SK-N-MC (cell line): ENCODE results near the gene BTBD18.

ENCODE experiments used
- DNase-seq: peaks from one replicate; pipeline ENCODE4 v3.0.0-alpha.2; 2011; ENCODE audit warnings: low read depth, low spot score
- H3K27ac ChIP-seq: fragments of 200-600 bp; sonication (generic); 2 replicates; pipeline ENCODE4 v1.5.1; 2016; ENCODE audit warnings: mixed run types
- H3K36me3 ChIP-seq: fragments of 200-600 bp; sonication (generic); 2 replicates; pipeline ENCODE4 v1.6.1; 2017; ENCODE audit warnings: antibody characterized with exemption, low read length, mixed read lengths; ENCODE audit not compliant: insufficient read depth
- H3K4me3 ChIP-seq: fragments of 200-600 bp; sonication (generic); 2 replicates; pipeline ENCODE4 v1.5.1; 2016
- H3K9ac ChIP-seq: fragments of 200-600 bp; sonication (generic); 2 replicates; pipeline ENCODE4 v1.8.0; 2017; ENCODE audit warnings: mixed run types, mixed read lengths; ENCODE audit not compliant: insufficient read length
- H3K9me3 ChIP-seq: fragments of 200-600 bp; sonication (generic); 2 replicates; pipeline ENCODE4 v1.6.1; 2017; ENCODE audit warnings: low read depth, mild to moderate bottlenecking, antibody characterized with exemption, low read length, moderate library complexity, mixed read lengths
- EZH2 ChIP-seq: fragments of 200-600 bp; sonication (generic); IDR thresholded peaks from one replicate; pipeline ENCODE4 v1.6.1; 2017; ENCODE audit warnings: antibody characterized with exemption
- FOXP2 ChIP-seq: optimal IDR thresholded peaks from 2 replicates; pipeline ENCODE3; 2011; ENCODE audit warnings: mild to moderate bottlenecking, moderate library complexity; ENCODE audit not compliant: insufficient read depth; ENCODE audit errors: extremely low read length, control extremely low read depth
- POLR2AphosphoS5 ChIP-seq: IDR thresholded peaks from 2 replicates; pipeline ENCODE4 v1.6.1; 2012; ENCODE audit warnings: mild to moderate bottlenecking, low read depth, low read length, borderline replicate concordance

BTBD18 gene

DNA sequence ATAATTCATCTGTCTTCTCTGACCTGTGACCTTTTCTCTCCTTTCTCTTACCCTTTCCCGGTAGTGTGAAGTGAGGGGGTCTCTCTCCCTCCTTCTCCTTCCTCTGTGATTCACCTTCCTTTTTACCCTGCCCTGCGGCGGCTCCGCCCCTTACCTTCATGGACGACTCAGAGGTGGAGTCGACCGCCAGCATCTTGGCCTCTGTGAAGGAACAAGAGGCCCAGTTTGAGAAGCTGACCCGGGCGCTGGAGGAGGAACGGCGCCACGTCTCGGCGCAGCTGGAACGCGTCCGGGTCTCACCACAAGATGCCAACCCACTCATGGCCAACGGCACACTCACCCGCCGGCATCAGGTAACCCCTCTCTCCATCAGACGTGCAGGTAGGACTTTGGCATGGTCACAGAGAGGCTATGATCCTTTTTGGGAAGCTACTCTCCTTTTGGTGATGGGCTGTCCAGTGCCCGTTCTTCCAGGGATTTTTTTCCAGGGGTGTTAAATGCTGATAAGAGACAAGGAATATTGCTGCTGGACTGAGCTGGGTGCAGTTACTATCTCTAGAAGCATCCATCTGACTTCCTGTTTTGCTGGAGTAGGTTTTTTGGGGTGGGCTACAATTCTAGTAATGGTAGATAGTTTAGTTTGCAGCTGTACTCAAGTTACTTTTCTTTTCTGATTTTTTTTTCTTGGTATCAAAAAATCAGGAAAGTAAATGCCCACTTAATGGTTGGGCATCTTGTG, 39.9 kb upstream of the BTBD18 start:
- Histone ChIP-seq H3K4me3 (no peak overlapping the region), H3K36me3 (peaks cover 35% of the 10 kb centered on the region), H3K9ac (no peak overlapping the region), H3K27ac (0 out of 2 replicates have a peak overlapping the region, but pooled peaks have one; percentile 26), H3K9me3 (no peaks in the 10 kb centered on the region)
- TF ChIP-seq POLR2AphosphoS5 (no peak), EZH2 (no peak), FOXP2 (no peak)
- no peak for DNase-seq

DNA sequence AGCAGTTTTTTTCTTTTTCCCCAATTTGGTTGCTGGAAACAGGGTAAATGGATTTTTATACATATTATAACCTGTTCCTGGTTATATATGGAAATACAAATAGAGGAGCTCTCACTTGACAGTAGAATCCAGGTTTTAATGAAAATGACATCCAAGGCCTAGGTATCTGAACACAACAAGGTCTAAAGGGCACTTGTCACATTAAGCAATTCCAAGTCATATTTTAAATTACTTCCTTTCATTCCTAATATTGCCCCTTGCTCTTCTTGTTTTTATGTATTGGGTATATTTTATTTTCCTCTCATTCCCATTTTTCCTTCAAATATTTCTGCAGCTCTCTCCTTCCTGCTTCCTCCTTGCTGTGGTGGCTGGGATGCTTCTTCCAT, 37.1 kb upstream of the BTBD18 start:
- no peak overlapping the region for H3K27ac ChIP-seq
- peaks cover 11% of the 10 kb centered on the region for H3K36me3 ChIP-seq
- DNase-seq = no peak
- no peaks in the 10 kb centered on the region for H3K9me3 ChIP-seq
- no peak overlapping the region for H3K9ac ChIP-seq
- H3K4me3 ChIP-seq = no peak overlapping the region
- no peak for TF ChIP-seq POLR2AphosphoS5
- no peak for TF ChIP-seq FOXP2
- TF ChIP-seq EZH2 = no peak

GRCh38 chr11:57787920-57788702, 36.5 kb upstream of the BTBD18 start:
- peak overlapping the region; percentile 68; the same call in 1 of the 2 replicates for H3K27ac ChIP-seq
- H3K36me3 ChIP-seq = peaks cover 8% of the 10 kb centered on the region; the same call in 1 of the 2 replicates
- DNase-seq = no peak
- no peak overlapping the region for H3K4me3 ChIP-seq
- no peaks in the 10 kb centered on the region for H3K9me3 ChIP-seq
- TF ChIP-seq POLR2AphosphoS5 (no peak), FOXP2 (no peak), EZH2 (no peak)
- no peak overlapping the region for H3K9ac ChIP-seq

DNA sequence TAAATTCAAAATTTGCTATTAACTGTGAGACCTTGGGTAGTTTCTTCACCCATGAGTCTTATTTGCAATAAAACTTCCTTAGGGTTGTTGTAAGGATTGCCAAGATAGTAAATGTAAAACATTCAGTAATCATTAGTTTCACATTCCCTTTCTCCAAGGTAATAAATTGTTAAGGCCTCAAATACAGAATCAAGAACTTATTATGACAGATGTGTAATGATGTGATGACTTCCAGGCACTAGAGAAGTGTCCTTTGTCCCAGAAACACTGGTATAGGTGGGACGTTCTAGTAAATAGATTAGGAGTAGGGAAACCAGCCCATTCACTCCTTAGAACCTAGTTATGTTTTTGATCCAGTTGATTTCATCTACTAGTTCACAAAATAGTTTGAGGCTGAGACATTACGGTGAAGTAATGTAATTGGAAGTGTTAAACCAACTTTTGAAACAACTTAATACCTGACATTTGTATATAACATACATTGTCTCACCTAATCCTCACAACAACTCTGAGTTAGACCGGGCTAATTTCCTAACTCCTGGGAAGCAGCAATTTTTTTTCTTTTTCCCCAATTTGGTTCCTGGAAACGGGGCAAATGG, 35.5 kb upstream of the BTBD18 start:
- no peaks in the 10 kb centered on the region for H3K9me3 ChIP-seq
- H3K36me3 ChIP-seq = peaks cover 7% of the 10 kb centered on the region; the same call in 1 of the 2 replicates
- no peak for TF ChIP-seq FOXP2
- TF ChIP-seq EZH2 = no peak
- no peak for TF ChIP-seq POLR2AphosphoS5
- no peak for DNase-seq
- no peak overlapping the region for H3K9ac ChIP-seq
- peak overlapping the region; percentile 11; the same call in 1 of the 2 replicates for H3K27ac ChIP-seq
- no peak overlapping the region for H3K4me3 ChIP-seq

- H3K36me3 ChIP-seq = peaks cover 7% of the 10 kb centered on the region; the same call in 1 of the 2 replicates
Measured at GRCh38 chr11:57786436-57786835, 34.8 kb upstream of the BTBD18 start.

DNA sequence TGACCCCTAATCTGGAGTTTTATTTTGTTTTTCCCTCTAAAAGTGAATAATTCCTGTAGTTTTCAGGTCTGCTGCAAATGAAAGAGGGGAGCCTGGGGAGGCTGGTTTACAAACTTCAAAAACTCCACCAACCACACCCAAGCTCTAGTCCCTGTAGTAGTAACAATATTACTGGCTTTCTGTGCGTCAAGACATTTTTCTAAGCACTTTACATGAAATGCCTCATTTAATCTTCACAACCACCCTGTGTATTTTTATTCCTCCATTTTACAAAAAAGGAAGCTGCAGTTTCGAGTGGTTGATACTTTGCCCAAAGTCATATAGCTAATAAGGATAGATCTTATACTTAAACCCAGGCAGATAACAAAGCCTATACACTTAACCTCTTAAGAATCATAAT, 33.5 kb upstream of the BTBD18 start:
- TF ChIP-seq FOXP2 (no peak), EZH2 (no peak), POLR2AphosphoS5 (no peak)
- H3K27ac ChIP-seq = no peak overlapping the region
- DNase-seq = no peak
- no peak overlapping the region for H3K9ac ChIP-seq
- 0 out of 2 replicates have a peak, but pooled peaks cover 12% of the 10 kb centered on the region for H3K36me3 ChIP-seq
- no peaks in the 10 kb centered on the region for H3K9me3 ChIP-seq
- no peak overlapping the region for H3K4me3 ChIP-seq

More at GRCh38 chr11:57786436-57786835, 34.8 kb upstream of the BTBD18 start:
- 0 out of 2 replicates have a peak overlapping the region, but pooled peaks have one; percentile 11 for H3K27ac ChIP-seq
- no peaks in the 10 kb centered on the region for H3K9me3 ChIP-seq
- no peak overlapping the region for H3K9ac ChIP-seq
- TF ChIP-seq EZH2 (no peak), FOXP2 (no peak), POLR2AphosphoS5 (no peak)
- no peak overlapping the region for H3K4me3 ChIP-seq
- DNase-seq = no peak

GRCh38 chr11:57781529-57781943, 29.9 kb upstream of the BTBD18 start:
- no peak for DNase-seq
- H3K27ac ChIP-seq = no peak overlapping the region
- 0 out of 2 replicates have a peak, but pooled peaks cover 12% of the 10 kb centered on the region for H3K36me3 ChIP-seq
- TF ChIP-seq EZH2 (no peak), FOXP2 (no peak), POLR2AphosphoS5 (no peak)
- no peaks in the 10 kb centered on the region for H3K9me3 ChIP-seq
- no peak overlapping the region for H3K9ac ChIP-seq
- no peak overlapping the region for H3K4me3 ChIP-seq

- Histone ChIP-seq H3K9me3 (no peaks in the 10 kb centered on the region), H3K36me3 (0 out of 2 replicates have a peak, but pooled peaks cover 12% of the 10 kb centered on the region), H3K9ac (peak overlapping the region; percentile 58), H3K27ac (peak overlapping the region; percentile 97), H3K4me3 (peak overlapping the region; percentile 74)
- DNase-seq = no peak
- TF ChIP-seq POLR2AphosphoS5 (no peak), EZH2 (no peak), FOXP2 (no peak)
Measured at GRCh38 chr11:57779276-57779675, 27.7 kb upstream of the BTBD18 start.
